Measurements from ENCODE around the gene BANF2. TPM values are rescaled to one million over a fixed set of nuclear protein-coding genes. Genes with fewer than 3 reads are reported as not detected.

The BANF2 gene
- total and polyA plus RNA-seq, 2 of the 13 experiments (the other 11 are each of a cell fraction or from before 2014, with no cell fraction given): 0.35 TPM; not detected in 1

- 0 out of 2 replicates have a peak, but pooled peaks have one; percentile 20 for TF ChIP-seq ZNF512 (CRISPR knock-in tag; IDR thresholded peaks at IDR 0.05)
- TF ChIP-seq ZNF773 (CRISPR knock-in tag; IDR thresholded peaks at IDR 0.05; ENCODE audit: borderline replicate concordance): peak; percentile 91; the same call in 1 of the 2 replicates
- TF ChIP-seq MYNN (CRISPR knock-in tag; IDR thresholded peaks at IDR 0.05; ENCODE audit: low read depth): peak; percentile 91; the same call in 1 of the 2 replicates
- peak; percentile 59 for TF ChIP-seq MLX (CRISPR knock-in tag; IDR thresholded peaks at IDR 0.05)
- TF ChIP-seq ZBTB39 (CRISPR knock-in tag; IDR thresholded peaks at IDR 0.05): peak; percentile 45; the same call in 1 of the 2 replicates
- TF ChIP-seq ZBTB40 (IDR thresholded peaks at IDR 0.05): no peak
- peak; percentile 99 for TF ChIP-seq ZBTB40 (CRISPR knock-in tag; IDR thresholded peaks at IDR 0.05)
- peak; percentile 37; the same call in 1 of the 2 replicates for TF ChIP-seq ZNF329 (CRISPR knock-in tag; IDR thresholded peaks at IDR 0.05; ENCODE audit: low read depth)
- TF ChIP-seq THAP7 (CRISPR knock-in tag; IDR thresholded peaks at IDR 0.05): 0 out of 2 replicates have a peak, but pooled peaks have one; percentile 60
- TF ChIP-seq TEF (CRISPR knock-in tag; IDR thresholded peaks at IDR 0.05): peak; percentile 90
- no peak for TF ChIP-seq ZFAT (CRISPR knock-in tag; conservative IDR thresholded peaks at IDR 0.05)
- TF ChIP-seq ZNF775 (CRISPR knock-in tag; IDR thresholded peaks at IDR 0.05; ENCODE audit: borderline replicate concordance): no peak
Measured at GRCh38 chr20:17682103-17682888, 17.5 kb upstream of the BANF2 start, which contains the start of gene RRBP1 (continued).

Measured in HepG2 (cell line).